Stimulated activated CD4-positive, alpha-beta T cell treated with anti-CD3 and anti-CD28 coated beads, Interleukin-15, amount 100 ng/mL, for 48 hours (primary cell): Measurements from ENCODE around the gene NUMBL.
"Not testable (repeated sequence)": the region's sequence is repeated elsewhere in the genome, so short reads cannot be mapped to it uniquely, and the experiment has no call there.

Experiments
- DNase-seq, 2 donors: peaks; one replicate each; pipeline ENCODE4 v3.0.0-alpha.2; 2020; ENCODE audit warnings: low read depth in 2 of 2

The NUMBL gene

GRCh38 chr19:40663695-40664692 lies 26.5 kb downstream of the NUMBL start:
- DNase-seq = no peak

- DNase-seq = peak; percentile 81 to 90
Measured at GRCh38 chr19:40662925-40663694, 27.3 kb downstream of the NUMBL start.

- DNase-seq = no peak
Measured at GRCh38 chr19:40661616-40662015, 28.8 kb downstream of the NUMBL start.

GRCh38 chr19:40659566-40659965 lies 30.9 kb downstream of the NUMBL start:
- DNase-seq = no peak

- no peak for DNase-seq
Measured at GRCh38 chr19:40659116-40659515, 31.3 kb downstream of the NUMBL start.

- no peak for DNase-seq
Measured at GRCh38 chr19:40658031-40658430, 32.4 kb downstream of the NUMBL start.

GRCh38 chr19:40655684-40656083 lies 34.8 kb downstream of the NUMBL start:
- not testable (repeated sequence) for DNase-seq

GRCh38 chr19:40652303-40652702 lies 38.1 kb downstream of the NUMBL start:
- not testable (repeated sequence) for DNase-seq

- no peak for DNase-seq
Measured at GRCh38 chr19:40650749-40651305, 39.6 kb downstream of the NUMBL start.

GRCh38 chr19:40649903-40650675 lies 40.4 kb downstream of the NUMBL start:
- DNase-seq = not testable (repeated sequence)

GRCh38 chr19:40646743-40647254 lies 43.7 kb downstream of the NUMBL start:
- no peak for DNase-seq

GRCh38 chr19:40642757-40643305 lies 47.6 kb downstream of the NUMBL start:
- DNase-seq = no peak

- no peak for DNase-seq
Measured at GRCh38 chr19:40642051-40642706, 48.3 kb downstream of the NUMBL start.

- DNase-seq = no peak
Measured at GRCh38 chr19:40641281-40641680, 49.2 kb downstream of the NUMBL start.

GRCh38 chr19:40640744-40641143 lies 49.7 kb downstream of the NUMBL start:
- DNase-seq = no peak

GRCh38 chr19:40639638-40639982 lies 50.8 kb downstream of the NUMBL start:
- no peak for DNase-seq

- DNase-seq = no peak
Measured at GRCh38 chr19:40638327-40638726, 52.1 kb downstream of the NUMBL start.

- no peak for DNase-seq
Measured at GRCh38 chr19:40633207-40633606, 57.2 kb downstream of the NUMBL start.

- no peak for DNase-seq
Measured at GRCh38 chr19:40632311-40633036, 58.0 kb downstream of the NUMBL start.
